K562 (cell line): ENCODE data around the gene AUNIP. TPM values are rescaled to one million over a fixed set of nuclear protein-coding genes. Genes with fewer than 3 reads are reported as not detected.

Experiments
- ATF4 ChIP-seq: fragments of 450-650 bp; formaldehyde crosslinking; IDR thresholded peaks from 2 replicates; pipeline ENCODE4 v1.4.0; 2022; ENCODE audit warnings: mild to moderate bottlenecking, moderate library complexity
- ATF6 ChIP-seq: sonication (generic); formaldehyde crosslinking; IDR thresholded peaks from 2 replicates; pipeline ENCODE4 v1.4.0; 2020; ENCODE audit warnings: mild to moderate bottlenecking, missing genetic modification reagents
- HNRNPL ChIP-seq: fragments of 200-400 bp; formaldehyde crosslinking; IDR thresholded peaks from 2 replicates; pipeline ENCODE4 v1.6.1; 2017; ENCODE audit warnings: low read depth, mild to moderate bottlenecking, low read length
- KDM1A ChIP-seq, 2 experiments: fragments of 450-650 bp; IDR thresholded peaks; 2 replicates each; pipeline ENCODE4 v1.6.1; 2016; ENCODE audit warnings: mild to moderate bottlenecking in 2 of 2
- MAFF ChIP-seq: IDR thresholded peaks from 2 replicates; pipeline ENCODE4 v1.6.1; 2012; ENCODE audit warnings: low read length, improper control_type of control experiment
- PHF8 ChIP-seq: fragments of 200-600 bp; sonication (generic); IDR thresholded peaks from 2 replicates; pipeline ENCODE4 v1.6.1; 2012; ENCODE audit warnings: mixed run types, mild to moderate bottlenecking, inconsistent platforms, low read length, moderate library complexity, borderline replicate concordance
- TAF1 ChIP-seq: IDR thresholded peaks from 2 replicates; pipeline ENCODE4 v1.6.1; 2011; ENCODE audit warnings: mild to moderate bottlenecking, low read length, moderate library complexity; ENCODE audit not compliant: insufficient read depth, control insufficient read depth, severe bottlenecking; ENCODE audit errors: extremely low read depth
- ZFP1 ChIP-seq: fragments of 450-650 bp; formaldehyde crosslinking; IDR thresholded peaks from 2 replicates; pipeline ENCODE4 v1.4.0; 2020; ENCODE audit warnings: mild to moderate bottlenecking, mixed read lengths
- polyA plus RNA-seq, 8 experiments: library from polyadenylated mRNA; depleted of rRNA in 4 of 8; stranded (reverse) in 5 of 8; unstranded in 3 of 8; fragments of >200 nt; fragmentation: Nextera tagmentation in 2 of 8; fragmentation: Illumina TruSeq in 1 of 8; extraction: Ambion mirVana in 2 of 8; extraction: Trizol in 1 of 8; gene quantifications; 2 replicates each; pipeline versions ENCODE4 v1.2.1 to v1.2.3, GENCODE V29; 2011 to 2014; ENCODE audit warnings: inconsistent platforms in 1 of 8, missing spikeins in 1 of 8
- total RNA-seq, 7 experiments: library from RNA; depleted of rRNA in 6 of 7; stranded (reverse); fragments of >200 nt in 6 of 7; fragmentation: Illumina TruSeq in 2 of 7; extraction: Trizol in 2 of 7; gene quantifications; 2 replicates each; pipeline versions ENCODE4 v1.2.1 to v1.2.3, GENCODE V29; 2011 to 2021; ENCODE audit warnings: low replicate concordance in 1 of 7
- TF ChIP-seq, protein P1 (sequence below): fragments of 450-650 bp; IDR thresholded peaks from 2 replicates; pipeline ENCODE4 v1.6.1; 2016; ENCODE audit warnings: low read depth, mild to moderate bottlenecking, moderate library complexity

Gene AUNIP
- total and polyA plus RNA-seq, 9 of the 15 experiments (the other 6 are each of a cell fraction or from before 2014, with no cell fraction given) = 12.1 to 53.8 (median 47.1) TPM

- TF ChIP-seq TAF1 (no peak), ATF6 (CRISPR knock-in tag) (no peak), HNRNPL (no peak), ATF4 (CRISPR knock-in tag) (no peak), ZFP1 (no peak), KDM1A (IDR thresholded peaks at IDR 0.05) (peak in 1 of 2 experiments; percentile 41; a peak in 1 of 4 replicates), PHF8 (no peak), MAFF (no peak)
- TF ChIP-seq, protein P1, sequence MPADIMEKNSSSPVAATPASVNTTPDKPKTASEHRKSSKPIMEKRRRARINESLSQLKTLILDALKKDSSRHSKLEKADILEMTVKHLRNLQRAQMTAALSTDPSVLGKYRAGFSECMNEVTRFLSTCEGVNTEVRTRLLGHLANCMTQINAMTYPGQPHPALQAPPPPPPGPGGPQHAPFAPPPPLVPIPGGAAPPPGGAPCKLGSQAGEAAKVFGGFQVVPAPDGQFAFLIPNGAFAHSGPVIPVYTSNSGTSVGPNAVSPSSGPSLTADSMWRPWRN = no peak
- TF ChIP-seq, all 486 proteins: peak for 7
These were observed 15.0 kb upstream of the AUNIP start (continued) for GRCh38 chr1:25874209-25874608.
